ENCODE data around the gene ZDHHC6.
A peak's percentile ranks its signal among the peaks of the same experiment; 100 is the strongest.
"Not testable (repeated sequence)": the region's sequence is repeated elsewhere in the genome, so short reads cannot be mapped to it uniquely, and the experiment has no call there.

ZDHHC6 gene

GRCh38 chr10:112446855-112447619 lies at the start of gene ZDHHC6, which contains the start of gene VTI1A:
TSS of gene ZDHHC6 (minus strand) at chr10:112446914. CDS start at chr10:112445436, 1,478 bp downstream.
TSS of gene VTI1A (plus strand) at chr10:112447215. CDS start at chr10:112447374, 159 bp downstream.
- peak; percentile 57 for DNase-seq (ENCODE audit: low read depth, low spot score)

DNA sequence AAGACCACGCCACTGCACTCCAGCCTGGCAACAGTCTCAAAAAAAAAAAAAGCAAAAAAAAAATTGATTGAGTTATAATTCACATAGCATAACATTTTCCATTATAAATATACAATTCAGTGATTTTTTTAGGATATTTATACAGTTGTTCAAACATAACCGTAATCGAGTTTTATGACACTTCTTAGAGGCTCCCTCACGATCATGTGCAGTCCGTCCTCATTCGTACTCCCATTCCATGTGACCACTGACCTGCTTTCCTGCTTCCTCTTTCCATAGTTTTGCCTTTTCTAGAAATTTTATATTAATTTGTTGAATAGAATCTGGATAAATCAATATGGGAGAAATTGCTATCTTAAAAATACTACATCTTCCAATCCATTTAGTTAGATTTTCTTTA lies 46.0 kb upstream of the ZDHHC6 start:
- no peak for DNase-seq (ENCODE audit: low read depth, low spot score)

- DNase-seq (ENCODE audit: low read depth, low spot score): no peak
These were observed 44.4 kb upstream of the ZDHHC6 start for GRCh38 chr10:112491144-112491543.

DNA sequence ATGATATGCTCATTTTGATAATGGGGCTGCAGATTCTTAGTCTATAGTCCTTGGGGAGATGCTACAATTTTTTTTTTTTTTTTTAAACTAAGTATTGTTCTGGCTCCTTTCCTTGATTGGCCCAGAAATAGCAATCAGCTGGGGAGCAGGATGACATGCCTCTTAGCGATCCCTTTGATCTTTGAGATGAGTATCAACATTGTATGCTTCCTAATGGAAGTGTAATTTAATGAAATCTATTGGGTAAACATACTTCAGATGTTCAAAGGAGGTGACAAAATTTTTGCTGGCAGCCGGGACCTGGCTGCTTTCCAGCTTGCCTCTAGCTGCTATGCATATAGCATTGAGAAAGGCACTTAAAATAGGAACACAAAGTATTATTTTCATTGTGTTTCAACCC lies 43.8 kb upstream of the ZDHHC6 start:
- no peak for DNase-seq (ENCODE audit: low read depth, low spot score)

- DNase-seq (ENCODE audit: low read depth, low spot score): no peak
These were observed 41.2 kb upstream of the ZDHHC6 start for GRCh38 chr10:112487964-112488363.

GRCh38 chr10:112484399-112484798 lies 37.7 kb upstream of the ZDHHC6 start:
- DNase-seq (ENCODE audit: low read depth, low spot score): no peak

DNA sequence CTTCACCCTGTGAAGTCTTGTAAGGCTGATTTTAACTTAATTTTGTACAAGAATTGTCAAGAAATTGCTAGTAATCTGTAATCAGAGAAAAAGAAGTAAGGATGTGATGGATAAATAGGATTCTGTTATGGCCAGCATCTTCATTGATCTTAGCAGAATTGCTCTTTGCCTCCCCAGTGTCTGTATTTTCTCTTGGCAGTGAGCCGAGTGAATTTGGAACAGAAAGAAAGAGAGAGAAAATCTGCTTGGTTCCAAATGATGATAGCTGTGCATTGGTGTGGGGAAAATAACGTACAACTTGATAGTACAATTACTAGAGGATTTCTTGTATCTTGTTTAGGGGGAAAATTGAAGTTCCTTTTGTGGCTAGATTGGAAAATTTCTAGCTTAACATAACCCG lies 34.9 kb upstream of the ZDHHC6 start:
- DNase-seq (ENCODE audit: low read depth, low spot score): no peak

- no peak for DNase-seq (ENCODE audit: low read depth, low spot score)
These were observed 29.0 kb upstream of the ZDHHC6 start for GRCh38 chr10:112475575-112476218.

DNA sequence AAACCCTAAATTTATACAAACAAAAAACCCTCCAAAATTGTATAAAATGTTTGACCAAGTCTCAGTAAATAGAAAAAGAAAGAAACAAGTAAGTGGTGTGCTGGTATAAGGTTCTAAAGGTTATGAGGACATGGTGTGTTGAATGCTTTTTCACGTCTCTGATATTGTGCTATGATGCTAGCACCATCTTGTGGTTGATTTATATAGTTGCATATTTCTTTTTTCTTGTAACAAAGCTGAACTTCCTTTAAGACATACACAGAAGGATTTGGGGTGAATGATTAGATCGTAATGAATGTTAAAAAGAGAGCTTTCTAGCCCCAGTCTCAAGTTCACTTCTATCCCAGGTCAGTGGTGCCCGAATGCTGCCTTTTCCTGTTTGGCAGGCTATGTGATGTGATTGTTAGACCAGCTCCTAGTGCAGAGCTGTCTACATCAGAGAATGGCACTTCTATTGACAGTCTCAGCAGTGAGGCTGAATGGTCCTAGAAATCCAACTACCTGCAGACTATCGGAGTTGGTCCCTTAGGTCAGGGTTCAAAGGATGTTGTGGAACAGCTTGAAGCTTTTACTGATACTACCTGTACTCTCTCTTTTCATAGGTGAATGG lies 25.3 kb upstream of the ZDHHC6 start:
- no peak for DNase-seq (ENCODE audit: low read depth, low spot score)

GRCh38 chr10:112467541-112468075 lies 20.9 kb upstream of the ZDHHC6 start:
- DNase-seq (ENCODE audit: low read depth, low spot score): no peak

DNA sequence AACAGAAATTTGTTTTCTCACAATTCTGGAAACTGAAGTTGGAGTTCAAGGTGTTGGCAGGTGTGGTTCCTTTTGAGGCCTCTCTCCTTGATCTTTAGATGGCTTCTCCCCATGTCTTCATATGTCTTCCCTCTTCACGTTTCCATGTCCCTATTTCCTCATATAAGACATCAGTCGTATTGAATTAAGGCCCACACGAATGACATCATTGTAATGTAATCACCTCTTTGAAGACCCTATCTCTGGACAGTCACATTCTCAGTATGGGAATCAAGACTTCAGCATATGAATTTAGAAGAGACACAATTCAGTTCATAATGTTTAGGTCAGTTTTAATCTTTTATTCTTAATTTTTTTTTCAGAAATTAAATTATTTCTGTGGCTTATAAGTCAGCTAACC lies 20.1 kb upstream of the ZDHHC6 start:
- DNase-seq (ENCODE audit: low read depth, low spot score): no peak

GRCh38 chr10:112465299-112465883 lies 18.7 kb upstream of the ZDHHC6 start:
- no peak for DNase-seq (ENCODE audit: low read depth, low spot score)

- not testable (repeated sequence) for DNase-seq (ENCODE audit: low read depth, low spot score)
These were observed 17.4 kb upstream of the ZDHHC6 start for GRCh38 chr10:112464074-112464473.

- DNase-seq (ENCODE audit: low read depth, low spot score): no peak
These were observed 14.5 kb upstream of the ZDHHC6 start for GRCh38 chr10:112461029-112461887.

- DNase-seq (ENCODE audit: low read depth, low spot score): no peak
These were observed 13.7 kb upstream of the ZDHHC6 start for GRCh38 chr10:112460366-112460765.

- DNase-seq (ENCODE audit: low read depth, low spot score): no peak
These were observed 9.8 kb upstream of the ZDHHC6 start for GRCh38 chr10:112456533-112456932.

GRCh38 chr10:112454910-112455779 lies 8.4 kb upstream of the ZDHHC6 start:
- DNase-seq (ENCODE audit: low read depth, low spot score): no peak

DNA sequence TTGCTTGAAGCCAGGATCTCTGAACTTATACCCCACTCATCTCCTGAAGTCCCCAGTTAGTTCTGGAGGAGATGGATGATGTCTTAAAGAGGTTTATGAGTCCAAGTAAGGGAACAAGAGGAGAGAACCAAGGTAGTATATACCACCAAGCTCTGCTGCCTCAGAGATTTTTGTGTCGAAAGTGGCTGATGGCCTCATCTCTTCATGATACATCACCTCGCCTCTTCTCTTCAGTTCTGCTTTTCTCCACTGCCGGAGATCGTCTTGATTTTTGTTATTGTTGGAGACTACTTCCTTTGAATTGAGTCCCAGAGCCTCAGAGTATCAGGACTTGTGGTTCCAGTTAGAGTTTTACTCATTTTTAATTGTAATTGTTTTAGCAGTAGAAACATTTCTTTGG lies 2.2 kb upstream of the ZDHHC6 start:
- no peak for DNase-seq (ENCODE audit: low read depth, low spot score)

DNA sequence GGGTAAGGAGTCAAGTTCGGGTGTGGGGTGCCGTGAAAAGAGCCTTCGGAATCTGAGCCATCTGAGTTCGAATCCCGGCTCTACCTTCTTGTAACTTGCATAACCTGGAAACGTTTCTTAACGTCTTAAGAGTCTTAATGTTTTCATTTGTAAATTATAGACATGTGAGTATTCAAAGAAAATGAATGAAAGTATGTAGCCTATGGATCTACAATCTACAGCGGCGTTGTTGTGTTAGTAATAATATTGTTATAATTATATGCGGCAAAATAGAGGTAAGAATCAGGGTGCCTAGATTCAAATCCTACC lies 860 bp upstream of the ZDHHC6 start:
- no peak for DNase-seq (ENCODE audit: low read depth, low spot score)
